Kidney epithelial cell (primary cell): Measurements from ENCODE around the gene ADAM23. TPM values are rescaled to one million over a fixed set of nuclear protein-coding genes. Genes with fewer than 3 reads are reported as not detected.

Experiments
- DNase-seq: peaks from one replicate; pipeline ENCODE4 v3.0.0-alpha.2; 2010; ENCODE audit warnings: low read depth
- H3K27me3 ChIP-seq: 2 replicates; pipeline ENCODE4 v1.6.0; 2011; ENCODE audit warnings: low read length; ENCODE audit not compliant: control insufficient read depth, insufficient read depth
- H3K36me3 ChIP-seq: 2 replicates; pipeline ENCODE4 v1.5.1; 2011; ENCODE audit warnings: low read length; ENCODE audit not compliant: control insufficient read depth, insufficient read depth
- H3K4me3 ChIP-seq: 2 replicates; pipeline ENCODE4 v1.5.1; 2011; ENCODE audit warnings: low read depth, mild to moderate bottlenecking, control low read depth, low read length
- total RNA-seq: library from RNA; depleted of rRNA; stranded (reverse); fragments of >200 nt; gene quantifications from 2 replicates; pipeline ENCODE4 v1.2.3, GENCODE V29; 2015
- TF ChIP-seq, protein P1 (sequence below): IDR thresholded peaks from 2 replicates; pipeline ENCODE4 v1.5.1; 2011; ENCODE audit warnings: mild to moderate bottlenecking, moderate library complexity, low read length, control low read depth, inconsistent platforms; ENCODE audit not compliant: insufficient read depth, poor library complexity, severe bottlenecking

ADAM23 gene
- total RNA-seq, 1 donor from 2014 or later: 0.21 TPM

DNA sequence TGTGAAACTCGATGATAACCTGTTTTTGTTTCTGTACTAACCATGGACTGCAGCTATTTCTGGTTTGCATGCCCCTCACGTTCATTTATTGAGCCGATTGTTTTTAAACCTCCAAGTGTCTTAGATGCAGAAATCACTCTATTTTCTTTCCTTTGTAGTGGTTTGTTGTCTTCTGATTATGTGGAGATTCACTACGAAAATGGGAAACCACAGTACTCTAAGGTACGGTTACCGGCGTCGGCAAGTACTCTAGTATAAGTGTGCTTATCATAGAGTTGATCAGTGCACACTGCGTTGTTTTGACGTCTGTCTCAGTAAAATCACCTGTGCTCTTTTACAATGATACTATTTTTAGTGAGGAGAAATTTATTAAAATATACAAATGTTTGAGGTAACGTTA, 87.4 kb downstream of the ADAM23 start:
- DNase-seq: no peak
- Histone ChIP-seq H3K4me3 (no peak overlapping the region), H3K27me3 (no peaks in the 10 kb centered on the region), H3K36me3 (no peaks in the 10 kb centered on the region)
- TF ChIP-seq, protein P1, sequence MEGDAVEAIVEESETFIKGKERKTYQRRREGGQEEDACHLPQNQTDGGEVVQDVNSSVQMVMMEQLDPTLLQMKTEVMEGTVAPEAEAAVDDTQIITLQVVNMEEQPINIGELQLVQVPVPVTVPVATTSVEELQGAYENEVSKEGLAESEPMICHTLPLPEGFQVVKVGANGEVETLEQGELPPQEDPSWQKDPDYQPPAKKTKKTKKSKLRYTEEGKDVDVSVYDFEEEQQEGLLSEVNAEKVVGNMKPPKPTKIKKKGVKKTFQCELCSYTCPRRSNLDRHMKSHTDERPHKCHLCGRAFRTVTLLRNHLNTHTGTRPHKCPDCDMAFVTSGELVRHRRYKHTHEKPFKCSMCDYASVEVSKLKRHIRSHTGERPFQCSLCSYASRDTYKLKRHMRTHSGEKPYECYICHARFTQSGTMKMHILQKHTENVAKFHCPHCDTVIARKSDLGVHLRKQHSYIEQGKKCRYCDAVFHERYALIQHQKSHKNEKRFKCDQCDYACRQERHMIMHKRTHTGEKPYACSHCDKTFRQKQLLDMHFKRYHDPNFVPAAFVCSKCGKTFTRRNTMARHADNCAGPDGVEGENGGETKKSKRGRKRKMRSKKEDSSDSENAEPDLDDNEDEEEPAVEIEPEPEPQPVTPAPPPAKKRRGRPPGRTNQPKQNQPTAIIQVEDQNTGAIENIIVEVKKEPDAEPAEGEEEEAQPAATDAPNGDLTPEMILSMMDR: no peak

GRCh38 chr2:206531996-206532543, 88.7 kb downstream of the ADAM23 start:
- TF ChIP-seq, protein P1: no peak
- no peak for DNase-seq
- H3K4me3 ChIP-seq: no peak overlapping the region
- H3K36me3 ChIP-seq: no peaks in the 10 kb centered on the region
- H3K27me3 ChIP-seq: no peaks in the 10 kb centered on the region

DNA sequence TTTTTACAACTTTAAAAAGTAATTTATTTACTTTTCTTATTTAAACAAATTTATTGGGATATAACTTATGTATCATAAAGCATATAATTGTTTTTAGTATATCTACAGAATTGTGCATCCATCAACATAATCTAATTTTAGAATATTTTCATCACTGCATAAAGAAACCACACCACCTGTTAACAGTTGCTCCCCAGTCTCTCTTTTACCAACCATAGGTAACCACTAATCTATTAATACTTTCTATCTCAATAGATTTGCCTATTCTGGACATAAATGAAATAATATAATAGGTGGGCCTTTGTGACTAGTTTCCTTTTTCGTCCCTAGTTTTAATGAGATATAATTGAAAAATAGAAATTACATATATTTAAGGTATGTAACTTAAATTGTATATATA, 90.6 kb downstream of the ADAM23 start:
- Histone ChIP-seq H3K36me3 (no peaks in the 10 kb centered on the region), H3K27me3 (no peaks in the 10 kb centered on the region), H3K4me3 (no peak overlapping the region)
- TF ChIP-seq, protein P1: no peak
- DNase-seq: no peak

DNA sequence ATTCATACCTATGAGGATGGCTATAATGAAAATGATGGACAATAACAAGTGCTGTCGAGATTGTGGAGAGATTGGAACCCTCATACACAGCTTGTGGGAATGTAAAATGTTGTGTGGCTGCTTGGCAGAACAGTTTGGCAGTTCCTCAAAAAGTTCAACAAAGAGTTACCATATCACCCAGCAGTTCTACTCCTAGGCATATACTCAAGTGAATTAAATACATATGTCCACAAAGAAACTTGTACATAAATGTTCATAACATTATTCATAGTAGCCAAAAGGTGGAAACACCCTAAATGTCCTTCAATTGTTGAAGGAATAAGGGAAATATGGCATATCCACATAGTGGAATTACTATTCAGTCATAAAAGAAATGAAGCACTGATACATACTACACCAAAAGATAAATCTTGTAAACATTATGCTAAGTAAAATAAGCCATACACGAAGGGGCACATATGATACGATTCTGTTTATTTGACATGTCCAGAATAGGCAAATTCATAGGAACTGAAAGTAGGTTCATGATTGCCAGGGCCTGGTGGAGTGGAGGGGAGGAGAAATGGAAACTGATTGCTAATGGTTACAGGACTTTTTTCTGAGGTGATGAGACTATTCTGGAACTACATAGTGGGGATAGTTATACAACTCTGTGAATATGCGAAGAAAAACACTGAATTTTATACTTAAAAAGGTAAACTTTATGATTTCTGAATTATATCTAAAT, 92.1 kb downstream of the ADAM23 start:
- no peaks in the 10 kb centered on the region for H3K36me3 ChIP-seq
- TF ChIP-seq, protein P1: no peak
- DNase-seq: no peak

GRCh38 chr2:206540757-206541156, 97.4 kb downstream of the ADAM23 start:
- no peaks in the 10 kb centered on the region for H3K36me3 ChIP-seq
- no peaks in the 10 kb centered on the region for H3K27me3 ChIP-seq
- no peak for DNase-seq
- H3K4me3 ChIP-seq: no peak overlapping the region
- TF ChIP-seq, protein P1: no peak

More for the DNA sequence above, 92.1 kb downstream of the ADAM23 start:
- Histone ChIP-seq H3K4me3 (no peak overlapping the region), H3K27me3 (no peaks in the 10 kb centered on the region)
